Endothelial cell of umbilical vein (primary cell): ENCODE data around the gene LRRC7. TPM values are rescaled to one million over a fixed set of nuclear protein-coding genes. Genes with fewer than 3 reads are reported as not detected.

Experiments used
- BruUV-seq: library from RNA; stranded (reverse); fragments of 400-500 nt; replicated peaks from 2 replicates; lab custom pipeline; 2021; lab: Mats Ljungman, UMichigan
- CTCF ChIA-PET: fragments of 300-600, 350-600 bp; sonication (Branson Sonifier 250); formaldehyde crosslinking; loops from one replicate; lab custom pipeline; 2021; ENCODE audit warnings: antibody characterized with exemption, inconsistent platforms; lab: Charles Lee
- POLR2A ChIA-PET: fragments of 300-600, 350-600 bp; sonication (Branson Sonifier 250); formaldehyde crosslinking; loops from one replicate; lab custom pipeline; 2021; ENCODE audit warnings: antibody characterized with exemption, inconsistent platforms; lab: Charles Lee
- DNase-seq: peaks from one replicate; pipeline ENCODE4 v3.0.0-alpha.2; 2011; ENCODE audit warnings: low read depth, low spot score
- FAIRE-seq: peaks from 2 replicates; lab custom pipeline; 2011; peaks lifted over from hg19 to GRCh38; lab: Jason Lieb, UNC
- H2AFZ ChIP-seq: 2 replicates; pipeline ENCODE4 v1.6.0; 2012; ENCODE audit warnings: low read depth, low read length, control low read depth, inconsistent platforms
- H3K27ac ChIP-seq: 2 replicates; pipeline ENCODE4 v1.5.1; 2011; ENCODE audit warnings: low read depth, mild to moderate bottlenecking, control low read depth, low read length, moderate library complexity; ENCODE audit not compliant: insufficient read depth
- H3K27me3 ChIP-seq, 2 experiments: 2 replicates each; pipeline versions ENCODE4 v1.6.0 to v1.6.1; 2011; ENCODE audit warnings: low read length in 2 of 2, mixed read lengths in 1 of 2; ENCODE audit not compliant: control insufficient read depth in 2 of 2, insufficient read depth in 2 of 2
- H3K36me3 ChIP-seq, 2 experiments: 2 replicates in 1 of 2; 3 replicates in 1 of 2; pipeline ENCODE4 v1.5.1; 2011; ENCODE audit warnings: low read length in 2 of 2, mild to moderate bottlenecking in 1 of 2, moderate library complexity in 1 of 2; ENCODE audit not compliant: control insufficient read depth in 2 of 2, insufficient read depth in 2 of 2; ENCODE audit errors: extremely low read depth in 1 of 2
- H3K4me1 ChIP-seq: 3 replicates; pipeline ENCODE4 v1.5.1; 2011; ENCODE audit warnings: mild to moderate bottlenecking, low read length; ENCODE audit not compliant: control insufficient read depth, insufficient read depth; ENCODE audit errors: extremely low read depth
- H3K4me2 ChIP-seq: 2 replicates; pipeline ENCODE4 v1.6.1; 2011; ENCODE audit warnings: low read length, control low read depth, mixed read lengths; ENCODE audit not compliant: insufficient read depth
- H3K4me3 ChIP-seq, 3 experiments: fragments of 200-600 bp in 1 of 3; sonication (generic), shearing (Covaris generic) in 1 of 3; replicated peaks in 1 of 3; 2 replicates each; pipeline ENCODE4 v1.5.1; 2011 to 2016; ENCODE audit warnings: control low read depth in 3 of 3, low read length in 3 of 3, mild to moderate bottlenecking in 2 of 3, inconsistent platforms in 1 of 3, low read depth in 1 of 3, moderate library complexity in 1 of 3; ENCODE audit not compliant: insufficient read depth in 1 of 3
- H3K79me2 ChIP-seq: 2 replicates; pipeline ENCODE4 v1.6.0; 2012; ENCODE audit warnings: low read length, inconsistent platforms; ENCODE audit not compliant: control insufficient read depth, insufficient read depth
- H3K9ac ChIP-seq: replicated peaks from 2 replicates; pipeline ENCODE3; 2011; ENCODE audit warnings: low read length, control low read depth; ENCODE audit not compliant: insufficient read depth; ENCODE audit errors: extremely low read depth
- H3K9me1 ChIP-seq: replicated peaks from 3 replicates; pipeline ENCODE4 v1.6.0; 2011; ENCODE audit warnings: mild to moderate bottlenecking, low read length; ENCODE audit not compliant: control insufficient read depth, insufficient read depth; ENCODE audit errors: extremely low read depth
- H3K9me3 ChIP-seq: replicated peaks from 2 replicates; pipeline ENCODE4 v1.5.1; 2012; ENCODE audit warnings: low read length, inconsistent platforms; ENCODE audit not compliant: control insufficient read depth, insufficient read depth
- H4K20me1 ChIP-seq: replicated peaks from 2 replicates; pipeline ENCODE3; 2011; ENCODE audit warnings: mild to moderate bottlenecking, low read length; ENCODE audit not compliant: control insufficient read depth, insufficient read depth; ENCODE audit errors: extremely low read depth
- EZH2 ChIP-seq: IDR thresholded peaks from 2 replicates; pipeline ENCODE4 v1.6.1; 2012; ENCODE audit warnings: borderline replicate concordance, low read depth, mild to moderate bottlenecking, moderate library complexity, low read length, inconsistent platforms; ENCODE audit not compliant: severe bottlenecking
- FOS ChIP-seq: IDR thresholded peaks from 2 replicates; pipeline ENCODE4 v1.6.1; 2011; ENCODE audit warnings: mild to moderate bottlenecking, low read length, moderate library complexity, borderline replicate concordance; ENCODE audit not compliant: insufficient read depth
- GATA2 ChIP-seq: IDR thresholded peaks from 2 replicates; pipeline ENCODE4 v1.7.0; 2011; ENCODE audit warnings: low read depth, mild to moderate bottlenecking, moderate library complexity, mixed read lengths, low read length; ENCODE audit not compliant: insufficient read length, insufficient read depth
- JUN ChIP-seq: IDR thresholded peaks from 2 replicates; pipeline ENCODE4 v1.6.1; 2011; ENCODE audit warnings: borderline replicate concordance, low read depth; ENCODE audit not compliant: insufficient read length, insufficient read depth
- MYC ChIP-seq: IDR thresholded peaks from one replicate; pipeline ENCODE4 v1.6.1; 2011; ENCODE audit warnings: mild to moderate bottlenecking, low read depth, low read length
- POLR2A ChIP-seq: IDR thresholded peaks from 2 replicates; pipeline ENCODE4 v1.6.1; 2012; ENCODE audit warnings: low read depth, mild to moderate bottlenecking, control low read depth, low read length
- POLR2AphosphoS5 ChIP-seq: IDR thresholded peaks from 2 replicates; pipeline ENCODE4 v1.6.1; 2012; ENCODE audit warnings: low read depth, mild to moderate bottlenecking, control low read depth, low read length, moderate library complexity; ENCODE audit not compliant: insufficient read depth
- dilution Hi-C: fragments of 300-500 bp; cut with MboI; formaldehyde crosslinking; loops from one replicate; pipeline ENCODE4 v1.15.0; 2019; ENCODE audit warnings: low sequenced_read_pairs; ENCODE audit not compliant: extremely low pct_ligation_motif_present
- intact Hi-C: fragments of 100-400 bp; cut with micrococcal nuclease; formaldehyde crosslinking; loops from one replicate; pipeline ENCODE4 v1.10.0; 2022
- polyA plus RNA-seq, 4 experiments: library from polyadenylated mRNA; depleted of rRNA in 3 of 4; stranded (reverse) in 3 of 4; unstranded in 1 of 4; fragments of >200 nt; gene quantifications; 2 replicates each; pipeline versions ENCODE4 v1.2.1 to v1.2.3, GENCODE V29; 2011 to 2012; ENCODE audit warnings: missing spikeins in 1 of 4
- total RNA-seq: library from RNA; stranded (reverse); gene quantifications from 2 replicates; pipeline ENCODE4 v1.2.3, GENCODE V29; 2021
- TF ChIP-seq, protein P1 (sequence below): IDR thresholded peaks from 2 replicates; pipeline ENCODE4 v1.6.1; 2011; ENCODE audit not compliant: insufficient read depth, insufficient read length
- TF ChIP-seq, protein P2 (sequence below), 2 donors: IDR thresholded peaks; 1 replicate in 1 of 2; 2 replicates in 1 of 2; pipeline ENCODE4 v1.5.1; 2011; ENCODE audit warnings: low read length in 2 of 2, mild to moderate bottlenecking in 2 of 2, moderate library complexity in 2 of 2, control low read depth in 1 of 2, inconsistent platforms in 1 of 2, low read depth in 1 of 2; ENCODE audit not compliant: insufficient read depth in 1 of 2; ENCODE audit errors: extremely low read depth in 1 of 2

Gene LRRC7
- total and polyA plus RNA-seq, 2 donors (not counting 3 experiments of a cell fraction or from before 2014, with no cell fraction given) = 0.11 to 0.58 TPM

DNA sequence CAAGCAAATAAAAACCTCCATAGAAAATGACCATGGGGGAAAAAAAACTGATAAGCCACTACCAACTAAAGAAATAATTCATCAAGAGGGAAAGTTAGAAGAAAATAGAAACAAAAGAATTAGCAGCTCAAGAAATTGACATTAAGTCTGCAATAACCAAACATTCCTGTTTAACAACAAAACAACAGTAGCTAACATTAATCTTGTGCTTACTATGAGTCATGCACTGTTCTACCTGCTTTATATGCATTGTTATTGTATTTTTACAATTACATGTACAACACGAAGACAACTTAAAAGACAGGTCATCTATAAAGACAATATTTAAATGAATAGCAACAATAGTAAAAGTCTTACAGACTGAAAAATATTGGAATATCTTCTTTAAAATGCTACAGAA lies 34.4 kb upstream of the LRRC7 start:
- H3K4me1 ChIP-seq = no peaks in the 10 kb centered on the region
- ChIA-PET POLR2A (no interaction called here), CTCF (interaction anchor here (0.6 to 1.9 kb wide), 2 partner anchors 9 to 205 kb away, joined by 3 to 5 read pairs; no protein-coding TSS in a partner anchor)
- BruUV-seq = no TSS peak
- H4K20me1 ChIP-seq = no peaks in the 10 kb centered on the region
- no peak for TF ChIP-seq EZH2
- TF ChIP-seq JUN = no peak
- no peak overlapping the region for H3K27ac ChIP-seq
- DNase-seq = no peak
- no peaks in the 10 kb centered on the region for H3K79me2 ChIP-seq
- no peaks in the 10 kb centered on the region for H3K9me3 ChIP-seq
- no peak overlapping the region for H3K9ac ChIP-seq
- no peak for FAIRE-seq
- no peaks in the 10 kb centered on the region for H3K9me1 ChIP-seq
- intact Hi-C loops (no loop called here), dilution Hi-C loops (no loop called here)
- H3K27me3 ChIP-seq = no peaks in the 10 kb centered on the region
- H3K4me3 ChIP-seq = no peak overlapping the region
- H3K36me3 ChIP-seq = no peaks in the 10 kb centered on the region
- no peak overlapping the region for H2AFZ ChIP-seq
- H3K4me2 ChIP-seq = no peak overlapping the region

DNA sequence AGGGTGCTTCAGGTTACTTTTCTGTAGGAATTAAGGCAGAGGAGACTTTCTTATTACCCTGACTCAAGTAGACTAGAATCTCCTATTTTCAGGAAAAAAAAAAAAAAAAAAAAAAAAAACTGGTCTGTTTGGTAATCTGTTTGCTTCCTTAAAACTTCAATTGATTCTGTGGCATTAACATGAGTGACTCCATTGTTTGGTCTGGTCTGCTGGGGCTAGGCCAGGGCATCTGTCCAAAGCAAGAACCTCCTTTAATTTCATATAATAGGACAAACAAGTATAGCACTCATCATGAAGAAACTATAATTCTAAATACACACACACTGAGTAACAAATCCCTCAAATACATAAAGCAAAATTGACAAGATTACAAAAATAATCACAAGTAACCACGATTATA lies 32.9 kb upstream of the LRRC7 start:
- BruUV-seq = no TSS peak

More for the DNA sequence above, 32.9 kb upstream of the LRRC7 start:
- no peak overlapping the region for H3K4me2 ChIP-seq
- no peaks in the 10 kb centered on the region for H3K9me1 ChIP-seq
- H3K27me3 ChIP-seq = no peaks in the 10 kb centered on the region
- no peaks in the 10 kb centered on the region for H3K9me3 ChIP-seq
- dilution Hi-C loops (no loop called here), intact Hi-C loops (no loop called here)
- no peak overlapping the region for H3K9ac ChIP-seq
- POLR2A ChIA-PET = no interaction called here
- H3K4me1 ChIP-seq = no peaks in the 10 kb centered on the region
- DNase-seq = no peak
- CTCF ChIA-PET = no interaction called here
- H3K79me2 ChIP-seq = no peaks in the 10 kb centered on the region
- no peak for FAIRE-seq
- H4K20me1 ChIP-seq = no peaks in the 10 kb centered on the region
- H2AFZ ChIP-seq = no peak overlapping the region
- no peak overlapping the region for H3K4me3 ChIP-seq
- H3K36me3 ChIP-seq = no peaks in the 10 kb centered on the region
- TF ChIP-seq GATA2 (no peak), POLR2AphosphoS5 (no peak), EZH2 (no peak), FOS (no peak), JUN (no peak), MYC (no peak), POLR2A (no peak)
- TF ChIP-seq, protein P1, sequence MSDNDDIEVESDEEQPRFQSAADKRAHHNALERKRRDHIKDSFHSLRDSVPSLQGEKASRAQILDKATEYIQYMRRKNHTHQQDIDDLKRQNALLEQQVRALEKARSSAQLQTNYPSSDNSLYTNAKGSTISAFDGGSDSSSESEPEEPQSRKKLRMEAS = no peak
- TF ChIP-seq, protein P2, sequence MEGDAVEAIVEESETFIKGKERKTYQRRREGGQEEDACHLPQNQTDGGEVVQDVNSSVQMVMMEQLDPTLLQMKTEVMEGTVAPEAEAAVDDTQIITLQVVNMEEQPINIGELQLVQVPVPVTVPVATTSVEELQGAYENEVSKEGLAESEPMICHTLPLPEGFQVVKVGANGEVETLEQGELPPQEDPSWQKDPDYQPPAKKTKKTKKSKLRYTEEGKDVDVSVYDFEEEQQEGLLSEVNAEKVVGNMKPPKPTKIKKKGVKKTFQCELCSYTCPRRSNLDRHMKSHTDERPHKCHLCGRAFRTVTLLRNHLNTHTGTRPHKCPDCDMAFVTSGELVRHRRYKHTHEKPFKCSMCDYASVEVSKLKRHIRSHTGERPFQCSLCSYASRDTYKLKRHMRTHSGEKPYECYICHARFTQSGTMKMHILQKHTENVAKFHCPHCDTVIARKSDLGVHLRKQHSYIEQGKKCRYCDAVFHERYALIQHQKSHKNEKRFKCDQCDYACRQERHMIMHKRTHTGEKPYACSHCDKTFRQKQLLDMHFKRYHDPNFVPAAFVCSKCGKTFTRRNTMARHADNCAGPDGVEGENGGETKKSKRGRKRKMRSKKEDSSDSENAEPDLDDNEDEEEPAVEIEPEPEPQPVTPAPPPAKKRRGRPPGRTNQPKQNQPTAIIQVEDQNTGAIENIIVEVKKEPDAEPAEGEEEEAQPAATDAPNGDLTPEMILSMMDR (IDR thresholded peaks at IDR 0.05; ENCODE audit: extremely low read depth in 1 of 2, insufficient read depth in 1 of 2, low read depth in 1 of 2, low read length in 2 of 2) = no peak
- H3K27ac ChIP-seq = no peak overlapping the region
